HepG2 (cell line): Measurements from ENCODE around the gene BSG.

Experiments
- CBX5 ChIP-seq: sonication (generic); formaldehyde crosslinking; IDR thresholded peaks from 2 replicates; pipeline ENCODE4 v1.4.0; 2020; ENCODE audit warnings: missing genetic modification reagents, borderline replicate concordance
- JUND ChIP-seq: sonication (generic); formaldehyde crosslinking; IDR thresholded peaks from 2 replicates; pipeline ENCODE4 v1.8.0; 2022; ENCODE audit warnings: mild to moderate bottlenecking, missing genetic modification reagents
- SMARCC2 ChIP-seq: fragments of 450-650 bp; IDR thresholded peaks from 2 replicates; pipeline ENCODE4 v1.6.1; 2017; ENCODE audit warnings: antibody characterized with exemption, mild to moderate bottlenecking
- TF ChIP-seq, protein P1 (sequence below): sonication (generic); formaldehyde crosslinking; IDR thresholded peaks from 2 replicates; pipeline ENCODE4 v1.5.0; 2020; ENCODE audit warnings: mild to moderate bottlenecking, missing genetic modification reagents

DNA sequence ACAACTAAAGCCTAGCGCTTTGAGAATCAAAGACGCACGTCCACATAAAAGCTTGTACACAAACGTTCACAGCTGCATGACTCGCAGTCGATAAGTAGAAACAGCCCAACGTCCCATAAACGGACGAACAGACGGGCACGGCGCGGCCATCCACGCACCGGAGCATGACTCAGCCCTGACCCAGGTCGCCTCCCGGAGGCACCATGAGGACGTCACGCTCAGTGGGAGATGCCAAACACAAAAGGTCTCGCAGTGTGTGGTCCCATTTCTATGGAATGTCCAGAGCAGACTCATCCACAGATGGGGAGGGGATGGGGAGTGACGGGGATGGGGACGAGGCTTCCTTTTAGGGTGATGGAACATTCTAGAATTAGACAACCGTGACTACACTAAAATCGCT lies 51.6 kb downstream of the BSG start:
- no peak for TF ChIP-seq CBX5 (CRISPR knock-in tag)
- TF ChIP-seq JUND (CRISPR knock-in tag) = no peak
- no peak for TF ChIP-seq SMARCC2
- TF ChIP-seq, protein P1, sequence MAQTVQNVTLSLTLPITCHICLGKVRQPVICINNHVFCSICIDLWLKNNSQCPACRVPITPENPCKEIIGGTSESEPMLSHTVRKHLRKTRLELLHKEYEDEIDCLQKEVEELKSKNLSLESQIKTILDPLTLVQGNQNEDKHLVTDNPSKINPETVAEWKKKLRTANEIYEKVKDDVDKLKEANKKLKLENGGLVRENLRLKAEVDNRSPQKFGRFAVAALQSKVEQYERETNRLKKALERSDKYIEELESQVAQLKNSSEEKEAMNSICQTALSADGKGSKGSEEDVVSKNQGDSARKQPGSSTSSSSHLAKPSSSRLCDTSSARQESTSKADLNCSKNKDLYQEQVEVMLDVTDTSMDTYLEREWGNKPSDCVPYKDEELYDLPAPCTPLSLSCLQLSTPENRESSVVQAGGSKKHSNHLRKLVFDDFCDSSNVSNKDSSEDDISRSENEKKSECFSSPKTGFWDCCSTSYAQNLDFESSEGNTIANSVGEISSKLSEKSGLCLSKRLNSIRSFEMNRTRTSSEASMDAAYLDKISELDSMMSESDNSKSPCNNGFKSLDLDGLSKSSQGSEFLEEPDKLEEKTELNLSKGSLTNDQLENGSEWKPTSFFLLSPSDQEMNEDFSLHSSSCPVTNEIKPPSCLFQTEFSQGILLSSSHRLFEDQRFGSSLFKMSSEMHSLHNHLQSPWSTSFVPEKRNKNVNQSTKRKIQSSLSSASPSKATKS (CRISPR knock-in tag) = no peak
